Caco-2 (cell line): ENCODE data around the gene CRAMP1. TPM values are rescaled to one million over a fixed set of nuclear protein-coding genes. Genes with fewer than 3 reads are reported as not detected.
"Not testable (repeated sequence)": the region's sequence is repeated elsewhere in the genome, so short reads cannot be mapped to it uniquely, and the experiment has no call there.

ENCODE experiments used
- BruUV-seq: library from RNA; stranded (reverse); fragments of 400-500 nt; replicated peaks from 2 replicates; lab custom pipeline; 2021; lab: Mats Ljungman, UMichigan
- CTCF ChIA-PET: fragments of 300-600 bp; sonication (Branson Sonifier 250); formaldehyde crosslinking; loops from one replicate; lab custom pipeline; 2022; ENCODE audit warnings: antibody characterized with exemption; lab: Charles Lee
- POLR2A ChIA-PET: fragments of 300-600 bp; sonication (Branson Sonifier 250); formaldehyde crosslinking; loops from one replicate; lab custom pipeline; 2022; ENCODE audit warnings: antibody characterized with exemption; lab: Charles Lee
- DNase-seq, 2 experiments: peaks; one replicate each; pipeline versions ENCODE4 v3.0.0 to v3.0.0-alpha.2; 2020 to 2022
- H3K27me3 ChIP-seq: replicated peaks from 2 replicates; pipeline ENCODE4 v1.6.0; 2011; ENCODE audit warnings: low read length; ENCODE audit not compliant: control insufficient read depth, insufficient read depth
- H3K36me3 ChIP-seq: 2 replicates; pipeline ENCODE4 v1.5.1; 2011; ENCODE audit warnings: low read length; ENCODE audit not compliant: control insufficient read depth, insufficient read depth
- H3K4me1 ChIP-seq: fragments of 250-450 bp; sonication (Bioruptor Pico); 2 replicates; pipeline ENCODE4 v1.5.1; 2020; ENCODE audit warnings: mild to moderate bottlenecking
- H3K4me3 ChIP-seq: 2 replicates; pipeline ENCODE4 v1.5.1; 2011; ENCODE audit warnings: low read depth, mild to moderate bottlenecking, control low read depth, low read length
- H3K9me3 ChIP-seq: fragments of 250-450 bp; sonication (Bioruptor Pico); 2 replicates; pipeline ENCODE4 v1.5.1; 2020; ENCODE audit warnings: mild to moderate bottlenecking, moderate library complexity
- H3K27ac Mint-ChIP-seq: one replicate; pipeline ENCODE4 v1.8.0; 2022; ENCODE audit warnings: mixed read lengths; ENCODE audit not compliant: unreplicated experiment
- H3K27me3 Mint-ChIP-seq: one replicate; pipeline ENCODE4 v1.8.0; 2022; ENCODE audit warnings: mixed read lengths; ENCODE audit not compliant: insufficient read depth, unreplicated experiment
- H3K36me3 Mint-ChIP-seq: one replicate; pipeline ENCODE4 v1.8.0; 2022; ENCODE audit warnings: mild to moderate bottlenecking, mixed read lengths; ENCODE audit not compliant: insufficient read depth, unreplicated experiment
- H3K4me1 Mint-ChIP-seq: one replicate; pipeline ENCODE4 v1.8.0; 2022; ENCODE audit warnings: low read depth, mixed read lengths; ENCODE audit not compliant: unreplicated experiment
- H3K4me3 Mint-ChIP-seq: one replicate; pipeline ENCODE4 v1.8.0; 2022; ENCODE audit warnings: mild to moderate bottlenecking, moderate library complexity, mixed read lengths; ENCODE audit not compliant: unreplicated experiment
- H3K9me3 Mint-ChIP-seq: one replicate; pipeline ENCODE4 v1.8.0; 2022; ENCODE audit warnings: mixed read lengths; ENCODE audit not compliant: unreplicated experiment
- CTCF ChIP-seq, 2 experiments: fragments of 200-600 bp in 1 of 2; IDR thresholded peaks; 1 replicate in 1 of 2; 2 replicates in 1 of 2; pipeline versions ENCODE4 v1.5.1 to v1.8.0; 2011 to 2022; ENCODE audit warnings: antibody characterized with exemption in 1 of 2, control low read depth in 1 of 2, inconsistent platforms in 1 of 2, low read depth in 1 of 2, low read length in 1 of 2, mild to moderate bottlenecking in 1 of 2, moderate library complexity in 1 of 2; ENCODE audit not compliant: insufficient read depth in 1 of 2, severe bottlenecking in 1 of 2, unreplicated experiment in 1 of 2
- intact Hi-C: fragments of 100-400 bp; cut with micrococcal nuclease; formaldehyde crosslinking; loops from one replicate; pipeline ENCODE4 v1.10.0; 2022; ENCODE audit not compliant: unreplicated experiment
- total RNA-seq: library from RNA; stranded (reverse); gene quantifications from 2 replicates; pipeline ENCODE4 v1.2.3, GENCODE V29; 2022

The CRAMP1 gene
- total RNA-seq, 1 experiment from 2014 or later, result 24.7 TPM

- H3K4me1 Mint-ChIP-seq, result no peaks in the 10 kb centered on the region
- H3K27me3 Mint-ChIP-seq, result no peaks in the 10 kb centered on the region
- DNase-seq, result no peak
- intact Hi-C loops, result no loop called here
- no peak overlapping the region for H3K27ac Mint-ChIP-seq
- Histone ChIP-seq H3K36me3 (no peaks in the 10 kb centered on the region), H3K27me3 (no peaks in the 10 kb centered on the region), H3K4me3 (no peak overlapping the region), H3K9me3 (no peaks in the 10 kb centered on the region), H3K4me1 (no peaks in the 10 kb centered on the region)
- H3K4me3 Mint-ChIP-seq, result no peak overlapping the region
- TF ChIP-seq CTCF (IDR thresholded peaks at IDR 0.05; ENCODE audit: insufficient read depth in 1 of 2, low read depth in 1 of 2, low read length in 1 of 2, severe bottlenecking in 1 of 2, unreplicated experiment in 1 of 2), result no peak
- no peaks in the 10 kb centered on the region for H3K9me3 Mint-ChIP-seq
- peaks cover 6% of the 10 kb centered on the region for H3K36me3 Mint-ChIP-seq
- no TSS peak for BruUV-seq
- CTCF ChIA-PET, result no interaction called here
- POLR2A ChIA-PET, result no interaction called here
Measured at GRCh38 chr16:1590366-1590765, 21.8 kb upstream of the CRAMP1 start.

GRCh38 chr16:1590930-1591705 is 21.0 kb upstream of the CRAMP1 start:
- Histone ChIP-seq H3K4me3 (no peak overlapping the region), H3K36me3 (no peaks in the 10 kb centered on the region), H3K9me3 (no peaks in the 10 kb centered on the region), H3K4me1 (no peaks in the 10 kb centered on the region), H3K27me3 (no peaks in the 10 kb centered on the region)
- Mint-ChIP-seq H3K27me3 (no peaks in the 10 kb centered on the region), H3K36me3 (peaks cover 6% of the 10 kb centered on the region), H3K4me3 (no peak overlapping the region), H3K4me1 (no peaks in the 10 kb centered on the region), H3K9me3 (no peaks in the 10 kb centered on the region), H3K27ac (no peak overlapping the region)
- POLR2A ChIA-PET, result no interaction called here
- no peak for TF ChIP-seq CTCF (IDR thresholded peaks at IDR 0.05; ENCODE audit: insufficient read depth in 1 of 2, low read depth in 1 of 2, low read length in 1 of 2, severe bottlenecking in 1 of 2, unreplicated experiment in 1 of 2)
- CTCF ChIA-PET, result no interaction called here
- no peak for DNase-seq
- intact Hi-C loops, result no loop called here
- BruUV-seq, result no TSS peak

- Mint-ChIP-seq H3K4me3 (no peak overlapping the region), H3K9me3 (no peaks in the 10 kb centered on the region), H3K36me3 (peaks cover 6% of the 10 kb centered on the region), H3K27me3 (no peaks in the 10 kb centered on the region), H3K4me1 (no peaks in the 10 kb centered on the region), H3K27ac (no peak overlapping the region)
- ChIA-PET CTCF (no interaction called here), POLR2A (no interaction called here)
- Histone ChIP-seq H3K4me3 (no peak overlapping the region), H3K4me1 (no peaks in the 10 kb centered on the region), H3K9me3 (no peaks in the 10 kb centered on the region), H3K27me3 (no peaks in the 10 kb centered on the region), H3K36me3 (no peaks in the 10 kb centered on the region)
- BruUV-seq, result no TSS peak
- intact Hi-C loops, result no loop called here
- TF ChIP-seq CTCF (IDR thresholded peaks at IDR 0.05; ENCODE audit: insufficient read depth in 1 of 2, low read depth in 1 of 2, low read length in 1 of 2, severe bottlenecking in 1 of 2, unreplicated experiment in 1 of 2), result no peak
- no peak for DNase-seq
Measured at GRCh38 chr16:1592446-1592845, 19.7 kb upstream of the CRAMP1 start.

GRCh38 chr16:1595511-1595910 is 16.6 kb upstream of the CRAMP1 start:
- CTCF ChIA-PET, H3K4me1 Mint-ChIP-seq, H3K36me3 Mint-ChIP-seq, H3K9me3 Mint-ChIP-seq, H3K36me3 ChIP-seq, BruUV-seq, H3K4me3 Mint-ChIP-seq, H3K4me3 ChIP-seq, H3K27me3 ChIP-seq, H3K27me3 Mint-ChIP-seq, H3K9me3 ChIP-seq, POLR2A ChIA-PET, intact Hi-C loops, H3K4me1 ChIP-seq, H3K27ac Mint-ChIP-seq, DNase-seq: not testable (repeated sequence)
